Fibroblast of mammary gland (primary cell): ENCODE measurements around the gene DTHD1.

Source experiments
- DNase-seq: peaks from one replicate; pipeline ENCODE4 v3.0.0-alpha.2; 2010; ENCODE audit warnings: low read depth
- H3K4me3 ChIP-seq: 2 replicates; pipeline ENCODE4 v1.5.1; 2011; ENCODE audit warnings: low read depth, mild to moderate bottlenecking, low read length, moderate library complexity; ENCODE audit not compliant: control insufficient read depth
- TF ChIP-seq, protein P1 (sequence below): conservative IDR thresholded peaks from 2 replicates; pipeline ENCODE4 v1.5.1; 2011; ENCODE audit warnings: low read depth, low read length, inconsistent platforms; ENCODE audit not compliant: control insufficient read depth, insufficient read depth

Gene DTHD1

DNA sequence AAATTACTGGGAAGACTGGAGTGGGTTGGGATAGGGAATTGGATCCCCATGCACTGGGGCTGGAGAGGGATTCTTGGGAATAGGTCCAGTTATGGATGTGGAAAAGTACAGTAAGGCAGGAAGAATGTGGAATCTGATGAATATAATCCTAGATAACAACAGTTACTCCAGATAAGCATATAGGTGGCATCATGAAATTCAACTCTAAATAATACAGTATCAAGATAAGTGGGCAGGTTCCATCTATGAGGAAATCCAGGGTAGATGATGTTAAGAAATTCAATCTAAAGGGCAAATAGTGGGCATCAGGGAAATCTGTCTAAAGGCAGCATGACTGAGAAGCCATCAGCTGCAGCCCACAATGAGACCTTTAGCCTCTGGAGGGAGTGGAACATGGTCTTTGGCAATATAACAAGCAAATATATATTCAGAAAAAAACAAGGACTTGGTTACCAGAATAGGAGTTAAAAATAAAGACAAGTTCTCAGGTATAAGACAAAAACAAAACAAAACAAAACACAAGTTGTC, 1.2 kb downstream of the DTHD1 start:
- TF ChIP-seq, protein P1, sequence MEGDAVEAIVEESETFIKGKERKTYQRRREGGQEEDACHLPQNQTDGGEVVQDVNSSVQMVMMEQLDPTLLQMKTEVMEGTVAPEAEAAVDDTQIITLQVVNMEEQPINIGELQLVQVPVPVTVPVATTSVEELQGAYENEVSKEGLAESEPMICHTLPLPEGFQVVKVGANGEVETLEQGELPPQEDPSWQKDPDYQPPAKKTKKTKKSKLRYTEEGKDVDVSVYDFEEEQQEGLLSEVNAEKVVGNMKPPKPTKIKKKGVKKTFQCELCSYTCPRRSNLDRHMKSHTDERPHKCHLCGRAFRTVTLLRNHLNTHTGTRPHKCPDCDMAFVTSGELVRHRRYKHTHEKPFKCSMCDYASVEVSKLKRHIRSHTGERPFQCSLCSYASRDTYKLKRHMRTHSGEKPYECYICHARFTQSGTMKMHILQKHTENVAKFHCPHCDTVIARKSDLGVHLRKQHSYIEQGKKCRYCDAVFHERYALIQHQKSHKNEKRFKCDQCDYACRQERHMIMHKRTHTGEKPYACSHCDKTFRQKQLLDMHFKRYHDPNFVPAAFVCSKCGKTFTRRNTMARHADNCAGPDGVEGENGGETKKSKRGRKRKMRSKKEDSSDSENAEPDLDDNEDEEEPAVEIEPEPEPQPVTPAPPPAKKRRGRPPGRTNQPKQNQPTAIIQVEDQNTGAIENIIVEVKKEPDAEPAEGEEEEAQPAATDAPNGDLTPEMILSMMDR = no peak
- H3K4me3 ChIP-seq = no peak overlapping the region
- no peak for DNase-seq

DNA sequence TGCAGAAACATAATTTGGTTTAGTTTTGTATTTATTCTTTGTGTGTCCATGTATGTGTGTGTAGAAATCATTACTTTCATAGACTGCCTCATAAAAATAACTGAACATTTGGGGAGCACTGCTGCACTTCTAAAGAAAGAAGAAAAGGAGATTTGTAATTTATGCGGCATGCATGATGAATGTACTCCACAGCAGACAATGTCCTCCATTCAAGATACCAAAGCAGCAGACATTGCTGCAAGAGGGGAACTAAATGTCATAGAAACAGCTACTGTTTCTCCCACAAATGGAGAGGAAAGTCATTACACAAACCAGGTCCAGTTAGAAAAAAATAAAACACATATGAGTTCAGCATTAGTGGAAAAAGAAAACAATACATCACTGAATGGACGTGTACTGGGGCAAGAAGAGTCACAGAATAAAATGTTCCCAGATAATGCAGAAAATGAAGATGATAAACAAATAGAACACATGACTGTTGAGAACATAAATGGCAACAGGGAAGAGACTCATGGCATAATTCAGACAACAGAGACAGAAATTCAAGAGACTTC, 2.6 kb downstream of the DTHD1 start:
- H3K4me3 ChIP-seq = no peak overlapping the region
- DNase-seq = no peak
- TF ChIP-seq, protein P1 = no peak

DNA sequence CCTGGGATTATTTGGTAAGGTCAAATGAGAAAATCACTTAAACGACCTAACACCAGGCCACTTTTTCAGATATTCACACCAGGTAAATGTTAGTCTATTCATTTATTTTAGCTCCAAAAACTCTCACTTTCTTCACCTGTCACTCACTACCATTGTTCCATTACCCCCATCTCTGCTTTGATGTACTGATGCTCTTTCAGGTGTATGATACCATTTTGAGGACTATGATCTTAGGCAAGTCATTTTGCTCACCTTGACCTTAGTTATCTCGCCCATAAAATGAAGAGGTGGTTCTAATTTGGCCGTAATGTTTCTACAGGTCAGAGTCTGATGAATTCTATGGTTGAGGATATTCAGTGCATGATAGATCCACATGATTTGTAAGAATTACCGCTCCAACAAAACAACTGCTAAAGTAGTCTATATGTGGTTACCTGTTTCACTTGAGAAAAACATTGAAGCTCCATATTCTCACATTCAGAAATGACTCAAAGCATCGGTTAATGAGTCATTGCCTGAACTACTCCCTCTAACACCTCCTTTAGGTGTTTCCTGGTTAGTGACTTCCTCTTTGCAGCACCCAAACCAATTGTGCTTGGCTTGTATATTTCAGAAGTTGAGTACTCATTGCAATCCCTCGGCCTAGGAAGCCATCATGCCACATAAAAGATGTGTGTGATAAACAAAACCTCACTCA, 4.5 kb downstream of the DTHD1 start:
- TF ChIP-seq, protein P1 = no peak
- no peak overlapping the region for H3K4me3 ChIP-seq
- DNase-seq = no peak

DNA sequence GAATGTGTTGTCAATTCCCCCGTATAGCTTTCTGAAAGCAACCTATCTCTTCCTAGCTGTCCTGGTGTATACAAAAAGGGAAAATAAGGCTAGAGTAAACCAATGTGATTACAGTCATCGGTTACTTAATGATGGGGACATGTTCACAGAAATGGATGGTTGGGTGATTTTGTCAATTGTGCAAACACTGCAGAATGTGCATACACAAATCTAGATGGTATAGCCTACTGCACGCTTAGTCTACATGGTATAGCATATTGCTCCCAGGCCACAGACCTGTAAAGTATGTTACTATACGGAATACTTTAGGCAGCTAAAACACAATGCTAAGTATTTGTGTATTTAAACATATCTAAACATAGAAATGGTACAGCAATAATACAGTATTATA, 5.1 kb downstream of the DTHD1 start:
- H3K4me3 ChIP-seq = no peak overlapping the region
- TF ChIP-seq, protein P1 = no peak
- DNase-seq = no peak

DNA sequence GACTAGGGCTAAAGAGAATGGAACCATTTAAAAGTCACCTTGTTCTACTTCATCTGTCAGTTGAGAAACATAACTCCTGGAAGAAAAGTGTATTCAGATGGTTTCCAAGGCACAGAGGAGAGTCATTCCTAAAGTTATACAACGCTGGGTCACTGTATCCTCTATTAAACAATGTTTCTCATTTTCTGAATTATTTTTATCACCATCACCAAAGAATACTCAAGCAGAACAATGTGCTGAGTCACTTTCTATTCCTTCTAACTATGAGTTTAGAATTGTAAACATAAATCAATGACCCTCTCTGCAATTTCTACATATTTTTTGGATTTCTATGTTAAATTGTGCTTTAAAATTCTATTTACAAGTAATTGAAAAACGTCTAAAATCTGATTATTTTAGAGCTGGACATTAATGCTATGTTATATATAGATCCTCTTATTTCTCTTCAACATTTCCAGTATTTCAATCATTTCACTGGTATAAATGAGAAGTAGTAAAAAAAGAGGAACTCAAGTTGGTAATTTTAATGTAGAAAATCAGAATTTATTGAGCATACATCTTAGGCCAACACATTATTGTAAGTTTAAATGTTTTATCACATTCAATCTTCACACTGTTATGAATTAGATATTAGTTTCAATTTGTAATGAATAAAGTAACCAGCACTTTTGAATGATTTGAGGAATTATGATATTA, 7.5 kb downstream of the DTHD1 start:
- TF ChIP-seq, protein P1 = no peak
- DNase-seq = no peak
- H3K4me3 ChIP-seq = no peak overlapping the region

DNA sequence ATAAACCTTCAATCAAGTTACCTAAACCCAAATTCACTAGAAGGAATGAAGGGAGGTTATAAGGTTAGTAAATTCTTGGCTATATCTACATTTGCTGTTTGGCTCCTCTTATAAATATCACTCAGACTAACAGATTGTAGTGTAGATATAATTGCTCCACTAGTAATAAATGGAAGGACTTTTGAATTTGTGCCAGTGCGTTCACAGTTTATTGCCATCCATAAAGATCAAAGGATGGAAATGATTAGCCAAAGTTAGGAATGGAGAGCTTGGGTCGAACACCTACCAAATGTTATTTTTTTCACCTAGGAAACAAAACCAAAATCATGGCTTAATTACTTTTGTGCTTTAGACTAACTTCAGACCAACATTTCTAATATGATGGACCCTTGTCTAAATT, 9.2 kb downstream of the DTHD1 start:
- no peak overlapping the region for H3K4me3 ChIP-seq
- no peak for DNase-seq
- TF ChIP-seq, protein P1 = no peak
